HEK293T (cell line): ENCODE data around the gene RNF217.

ENCODE experiments used
- CTBP1 ChIP-seq: fragments of 450-650 bp; IDR thresholded peaks from 2 replicates; pipeline ENCODE4 v1.6.1; 2016; ENCODE audit warnings: borderline replicate concordance
- ELF4 ChIP-seq: fragments of 450-650 bp; IDR thresholded peaks from 2 replicates; pipeline ENCODE4 v1.6.1; 2017; ENCODE audit warnings: antibody characterized with exemption
- FOXA1 ChIP-seq: fragments of 450-650 bp; IDR thresholded peaks from 2 replicates; pipeline ENCODE4 v1.6.1; 2016; ENCODE audit warnings: mild to moderate bottlenecking
- HDGF ChIP-seq: fragments of 450-650 bp; IDR thresholded peaks from 2 replicates; pipeline ENCODE4 v1.6.1; 2017; ENCODE audit warnings: antibody characterized with exemption, borderline replicate concordance
- L3MBTL2 ChIP-seq: fragments of 450-650 bp; conservative IDR thresholded peaks from 2 replicates; pipeline ENCODE4 v1.6.1; 2016; ENCODE audit warnings: mild to moderate bottlenecking
- LEF1 ChIP-seq: fragments of 450-650 bp; IDR thresholded peaks from 2 replicates; pipeline ENCODE4 v1.6.1; 2017; ENCODE audit warnings: mild to moderate bottlenecking, borderline replicate concordance
- NFRKB ChIP-seq: fragments of 450-650 bp; IDR thresholded peaks from 2 replicates; pipeline ENCODE4 v1.6.1; 2016; ENCODE audit warnings: mild to moderate bottlenecking, moderate library complexity
- SUZ12 ChIP-seq: fragments of 450-650 bp; IDR thresholded peaks from 2 replicates; pipeline ENCODE4 v1.6.1; 2016; ENCODE audit warnings: mild to moderate bottlenecking
- ZNF384 ChIP-seq: fragments of 450-650 bp; IDR thresholded peaks from 2 replicates; pipeline ENCODE4 v1.6.1; 2016
- TF ChIP-seq, protein P1 (sequence below): fragments of 450-650 bp; IDR thresholded peaks from 2 replicates; pipeline ENCODE4 v1.6.1; 2016

DNA sequence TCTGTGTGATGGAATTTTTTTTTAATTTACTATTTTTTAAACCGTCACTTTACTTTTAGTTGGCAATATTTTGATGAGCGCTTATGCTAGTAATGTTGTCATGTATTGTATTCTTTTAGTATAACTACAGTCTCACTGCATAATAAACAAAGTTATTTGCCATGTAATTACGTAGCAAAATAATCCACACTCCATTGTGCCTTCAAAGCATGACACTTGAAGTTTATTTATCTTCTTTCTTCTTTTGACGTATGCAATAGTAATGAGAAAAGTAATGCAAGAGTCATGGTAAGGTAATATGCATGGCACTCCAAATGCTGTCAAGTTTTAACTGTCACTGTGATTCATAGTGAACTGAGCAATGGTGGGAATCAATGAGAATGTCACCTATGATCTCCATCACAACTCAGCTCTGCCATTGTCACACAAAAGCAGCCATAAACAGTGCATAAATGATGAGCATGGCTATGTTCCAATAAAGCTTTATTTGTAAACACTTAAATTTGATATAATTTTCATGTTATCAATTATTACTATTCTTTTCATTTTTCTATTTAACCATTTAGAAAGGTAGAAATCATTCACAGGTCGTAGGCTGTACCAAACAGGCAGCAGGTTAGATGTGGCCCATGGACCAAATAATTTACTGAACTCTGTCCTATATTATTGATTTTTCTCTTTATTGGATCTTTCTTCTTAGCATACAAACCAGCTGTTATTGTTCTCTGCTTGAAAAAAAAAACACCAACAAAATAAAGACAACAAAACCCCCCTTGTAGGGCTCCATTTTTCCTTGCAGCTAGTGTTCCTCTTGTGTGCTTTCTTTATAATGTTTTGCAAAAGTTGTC, 27.1 kb downstream of the RNF217 start:
- TF ChIP-seq LEF1, result no peak
- no peak for TF ChIP-seq CTBP1
- TF ChIP-seq ELF4, result no peak
- TF ChIP-seq ZNF384, result no peak
- TF ChIP-seq, protein P1, sequence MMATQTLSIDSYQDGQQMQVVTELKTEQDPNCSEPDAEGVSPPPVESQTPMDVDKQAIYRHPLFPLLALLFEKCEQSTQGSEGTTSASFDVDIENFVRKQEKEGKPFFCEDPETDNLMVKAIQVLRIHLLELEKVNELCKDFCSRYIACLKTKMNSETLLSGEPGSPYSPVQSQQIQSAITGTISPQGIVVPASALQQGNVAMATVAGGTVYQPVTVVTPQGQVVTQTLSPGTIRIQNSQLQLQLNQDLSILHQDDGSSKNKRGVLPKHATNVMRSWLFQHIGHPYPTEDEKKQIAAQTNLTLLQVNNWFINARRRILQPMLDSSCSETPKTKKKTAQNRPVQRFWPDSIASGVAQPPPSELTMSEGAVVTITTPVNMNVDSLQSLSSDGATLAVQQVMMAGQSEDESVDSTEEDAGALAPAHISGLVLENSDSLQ, result peak; percentile 62
- no peak for TF ChIP-seq NFRKB
- no peak for TF ChIP-seq FOXA1
- TF ChIP-seq SUZ12, result no peak
- no peak for TF ChIP-seq HDGF
- TF ChIP-seq L3MBTL2, result no peak
